Colon (tissue), 2 donors: ENCODE measurements around the gene MICU1.
"Not testable (repeated sequence)": the region's sequence is repeated elsewhere in the genome, so short reads cannot be mapped to it uniquely, and the experiment has no call there.

ENCODE experiments used
- FAIRE-seq: peaks from 2 replicates; lab custom pipeline; 2012; peaks lifted over from hg19 to GRCh38; lab: Jason Lieb, UNC
- donor health status: control.
- donor health status: control.

The MICU1 gene, protein sequence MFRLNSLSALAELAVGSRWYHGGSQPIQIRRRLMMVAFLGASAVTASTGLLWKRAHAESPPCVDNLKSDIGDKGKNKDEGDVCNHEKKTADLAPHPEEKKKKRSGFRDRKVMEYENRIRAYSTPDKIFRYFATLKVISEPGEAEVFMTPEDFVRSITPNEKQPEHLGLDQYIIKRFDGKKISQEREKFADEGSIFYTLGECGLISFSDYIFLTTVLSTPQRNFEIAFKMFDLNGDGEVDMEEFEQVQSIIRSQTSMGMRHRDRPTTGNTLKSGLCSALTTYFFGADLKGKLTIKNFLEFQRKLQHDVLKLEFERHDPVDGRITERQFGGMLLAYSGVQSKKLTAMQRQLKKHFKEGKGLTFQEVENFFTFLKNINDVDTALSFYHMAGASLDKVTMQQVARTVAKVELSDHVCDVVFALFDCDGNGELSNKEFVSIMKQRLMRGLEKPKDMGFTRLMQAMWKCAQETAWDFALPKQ

GRCh38 chr10:72625608-72626443 is at the start of gene MICU1:
Gene MICU1, minus strand, starts transcription at chr10:72626079. Its CDS starts 59,286 bp downstream, at chr10:72566793.
- FAIRE-seq, result no peak

- not testable (repeated sequence) for FAIRE-seq
Measured at GRCh38 chr10:72674174-72674573, 48.3 kb upstream of the MICU1 start.

- FAIRE-seq, result peak; percentile 60
Measured at GRCh38 chr10:72673280-72673679, 47.4 kb upstream of the MICU1 start.

DNA sequence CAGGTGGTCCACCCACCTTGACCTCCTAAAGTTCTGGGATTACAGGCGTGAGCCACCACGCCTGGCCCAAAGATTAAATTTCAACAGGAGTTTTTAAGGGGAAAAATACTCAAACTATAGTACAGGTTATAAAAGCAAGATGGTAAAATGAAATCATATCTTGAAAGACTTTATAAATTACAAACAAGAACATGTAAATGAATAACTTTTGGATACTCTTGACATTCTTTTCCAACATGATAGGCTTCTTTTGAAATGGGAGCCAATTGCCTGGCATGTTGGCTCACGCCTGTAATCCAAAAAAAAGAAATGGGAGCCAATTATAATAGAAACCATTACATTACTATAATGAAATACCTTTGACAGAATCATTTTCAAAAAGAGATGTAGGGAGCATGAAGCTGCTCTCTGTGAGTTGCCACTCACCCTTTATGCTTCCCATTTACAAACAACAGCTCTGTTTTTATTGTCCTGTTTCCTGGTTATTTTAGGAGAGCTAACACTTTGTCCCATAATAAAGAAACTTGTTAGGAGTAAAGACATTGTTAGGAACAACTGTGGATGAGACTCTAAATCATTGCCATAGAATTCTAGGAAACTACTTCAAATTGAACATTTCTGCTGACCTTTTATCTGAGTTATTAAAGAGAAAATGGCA is 41.5 kb upstream of the MICU1 start:
- FAIRE-seq, result no peak

- no peak for FAIRE-seq
Measured at GRCh38 chr10:72665925-72666324, 40.0 kb upstream of the MICU1 start.

DNA sequence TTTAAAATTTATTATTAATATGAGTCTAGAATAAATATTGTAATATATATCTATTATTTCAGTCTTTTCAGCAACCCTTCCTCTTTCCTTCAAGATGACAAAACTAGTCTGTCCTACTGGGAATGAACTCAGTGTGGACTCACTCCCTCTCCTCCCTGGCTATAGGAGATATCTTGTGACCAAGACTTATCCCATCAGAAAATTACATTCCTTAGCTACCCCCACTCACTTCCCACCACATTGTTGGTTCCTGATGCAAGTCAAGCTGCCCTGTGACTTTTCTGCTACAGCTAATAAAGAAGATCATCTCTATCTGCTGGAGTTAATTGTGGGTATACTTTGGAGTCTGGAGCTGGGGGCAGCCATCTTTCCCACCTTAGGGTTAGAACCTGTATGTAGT is 38.1 kb upstream of the MICU1 start:
- no peak for FAIRE-seq

GRCh38 chr10:72661431-72661830 is 35.6 kb upstream of the MICU1 start:
- FAIRE-seq, result no peak

- FAIRE-seq, result no peak
Measured at GRCh38 chr10:72660220-72660619, 34.3 kb upstream of the MICU1 start.

- no peak for FAIRE-seq
Measured at GRCh38 chr10:72659694-72660093, 33.8 kb upstream of the MICU1 start.

- no peak for FAIRE-seq
Measured at GRCh38 chr10:72658696-72659400, 33.0 kb upstream of the MICU1 start.

- FAIRE-seq, result no peak
Measured at GRCh38 chr10:72654720-72655119, 28.8 kb upstream of the MICU1 start.

DNA sequence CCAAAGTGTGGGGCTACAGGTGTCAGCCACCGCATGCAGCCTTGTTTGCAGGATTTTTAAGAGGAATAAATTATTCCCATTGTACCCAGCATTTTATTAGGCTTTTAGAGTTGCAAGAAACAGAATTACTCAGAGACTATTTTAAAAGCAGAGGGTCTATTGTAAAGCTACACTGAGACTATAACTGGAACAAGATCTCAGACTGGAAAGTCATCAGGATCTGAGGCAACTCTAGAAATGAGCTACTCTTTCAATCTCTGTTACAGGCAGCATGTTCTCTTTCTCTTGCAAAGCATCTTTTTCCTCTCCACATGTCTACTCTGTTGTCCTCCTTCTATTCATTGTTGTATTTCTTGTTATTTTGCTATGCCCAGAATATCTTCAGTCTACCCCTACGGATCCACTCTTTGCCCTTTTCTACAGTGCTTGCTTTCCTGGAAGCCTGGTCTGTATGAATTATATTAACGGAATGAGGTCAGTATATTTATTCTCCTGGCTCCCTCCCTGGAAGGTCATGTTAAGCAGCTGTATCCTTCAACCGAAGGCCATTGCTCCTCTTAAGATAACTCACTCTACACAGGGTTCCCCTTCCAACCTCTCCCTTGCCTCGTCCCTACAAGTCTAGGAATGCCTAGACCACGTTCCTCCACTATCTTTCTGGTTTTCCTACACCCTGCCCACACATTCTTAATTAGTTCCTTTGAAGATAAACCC is 27.7 kb upstream of the MICU1 start:
- FAIRE-seq, result no peak

GRCh38 chr10:72649291-72649690 is 23.4 kb upstream of the MICU1 start:
- FAIRE-seq, result no peak

DNA sequence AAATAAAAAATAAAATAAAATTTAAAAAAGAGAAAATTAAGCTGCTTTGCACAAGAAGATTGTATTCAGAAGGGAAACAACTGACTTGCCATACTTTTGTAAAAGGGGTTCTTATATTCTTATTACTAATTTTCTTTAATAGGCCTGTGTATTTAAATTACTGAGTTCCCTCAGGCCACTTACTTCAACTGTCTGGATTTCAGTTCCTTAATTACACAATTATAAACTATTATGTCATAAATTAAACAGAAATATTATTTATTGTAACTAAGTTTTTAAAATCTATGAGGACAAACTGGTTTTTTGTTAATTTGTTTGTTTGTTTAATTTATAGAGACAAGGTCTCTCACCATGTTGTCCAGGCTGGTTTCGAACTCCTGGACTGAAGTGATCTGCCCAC is 22.4 kb upstream of the MICU1 start:
- no peak for FAIRE-seq

DNA sequence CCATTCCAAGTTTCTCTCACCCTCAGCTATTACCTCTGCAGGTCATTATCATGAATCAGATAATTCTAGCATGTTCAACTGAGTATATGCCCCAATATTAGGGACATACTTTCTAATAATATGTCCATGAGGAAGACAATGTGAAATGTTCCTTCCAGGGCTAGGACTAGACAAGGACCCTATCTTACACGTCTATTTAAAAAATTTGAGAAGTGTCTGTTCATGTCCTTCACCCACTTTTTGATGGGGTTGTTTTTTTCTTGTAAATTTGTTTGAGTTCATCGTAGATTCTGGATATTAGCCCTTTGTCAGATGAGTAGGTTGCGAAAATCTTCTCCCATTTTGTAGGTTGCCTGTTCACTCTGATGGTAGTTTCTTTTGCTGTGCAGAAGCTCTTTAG is 21.1 kb upstream of the MICU1 start:
- FAIRE-seq, result not testable (repeated sequence)

GRCh38 chr10:72645263-72645858 is 19.5 kb upstream of the MICU1 start:
- no peak for FAIRE-seq

- FAIRE-seq, result no peak
Measured at GRCh38 chr10:72642318-72642717, 16.4 kb upstream of the MICU1 start.

GRCh38 chr10:72639441-72639873 is 13.6 kb upstream of the MICU1 start:
- no peak for FAIRE-seq

- FAIRE-seq, result no peak
Measured at GRCh38 chr10:72638586-72639440, 12.9 kb upstream of the MICU1 start.

DNA sequence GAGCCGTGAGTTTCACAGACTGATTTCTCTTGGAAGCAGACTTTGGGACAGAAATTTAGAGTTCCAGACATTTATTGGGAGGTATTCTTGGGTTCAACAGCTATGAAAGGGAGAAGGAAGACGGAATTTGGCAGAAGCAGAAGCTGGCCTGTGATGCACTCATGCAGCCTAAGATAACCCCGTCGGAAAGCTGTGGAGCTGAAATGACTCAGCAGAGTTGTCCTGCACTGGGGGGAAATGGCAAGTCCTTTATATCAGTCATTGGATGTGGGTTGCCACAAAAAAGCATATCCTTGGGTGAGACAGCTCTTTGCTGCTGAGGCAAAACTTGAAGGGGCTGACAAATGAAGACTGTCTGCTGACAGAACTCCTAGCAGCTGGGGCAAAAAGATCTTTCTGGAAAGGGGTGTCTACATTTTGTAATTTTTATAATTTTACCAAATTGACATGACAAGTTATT is 11.5 kb upstream of the MICU1 start:
- FAIRE-seq, result no peak
